Measurements from ENCODE around the gene BIN1. TPM values are rescaled to one million over a fixed set of nuclear protein-coding genes. Genes with fewer than 3 reads are reported as not detected.
"Not testable (repeated sequence)": the region's sequence is repeated elsewhere in the genome, so short reads cannot be mapped to it uniquely, and the experiment has no call there.

BIN1 gene
- total RNA-seq, 4 donors from 2014 or later = 95.7 to 146 (median 98.8) TPM

DNA sequence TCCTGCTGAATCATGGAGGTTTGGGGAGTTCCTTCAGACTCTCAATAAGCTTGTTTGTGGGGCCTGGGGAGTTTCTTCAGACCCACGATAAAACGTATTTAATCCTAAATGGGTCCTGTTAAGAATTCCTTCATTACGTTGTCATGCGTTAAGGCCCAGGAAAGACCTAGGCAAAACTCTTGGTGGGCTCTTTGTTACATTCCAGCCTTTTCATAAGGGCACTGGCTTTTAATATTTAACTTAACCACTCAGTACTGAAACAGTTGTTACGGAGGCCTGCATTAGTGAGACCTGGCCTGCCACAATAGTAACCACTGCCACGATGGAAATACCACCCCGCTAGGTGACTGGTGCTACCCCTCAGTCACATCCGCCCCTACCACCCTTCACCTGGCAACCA, 17.5 kb upstream of the BIN1 start:
- Histone ChIP-seq H3K9me3 (no peaks in the 10 kb centered on the region), H3K27ac (no peak overlapping the region), H3K4me3 (no peak overlapping the region), H3K4me1 (peaks cover 0 to 5% (median 0%) of the 10 kb centered on the region in 4 donors), H3K36me3 (no peaks in the 10 kb centered on the region), H3K27me3 (no peaks in the 10 kb centered on the region)
- DNase-seq (ENCODE audit: low spot score in 2 of 2) = no peak
- TF ChIP-seq POLR2A (IDR thresholded peaks at IDR 0.05) (no peak), EP300 (IDR thresholded peaks at IDR 0.05) (no peak), CTCF (IDR thresholded peaks at IDR 0.05) (no peak)
- 94 to 97% methylated on average over 8 of the region's 8 CpGs for WGBS, 2 donors

DNA sequence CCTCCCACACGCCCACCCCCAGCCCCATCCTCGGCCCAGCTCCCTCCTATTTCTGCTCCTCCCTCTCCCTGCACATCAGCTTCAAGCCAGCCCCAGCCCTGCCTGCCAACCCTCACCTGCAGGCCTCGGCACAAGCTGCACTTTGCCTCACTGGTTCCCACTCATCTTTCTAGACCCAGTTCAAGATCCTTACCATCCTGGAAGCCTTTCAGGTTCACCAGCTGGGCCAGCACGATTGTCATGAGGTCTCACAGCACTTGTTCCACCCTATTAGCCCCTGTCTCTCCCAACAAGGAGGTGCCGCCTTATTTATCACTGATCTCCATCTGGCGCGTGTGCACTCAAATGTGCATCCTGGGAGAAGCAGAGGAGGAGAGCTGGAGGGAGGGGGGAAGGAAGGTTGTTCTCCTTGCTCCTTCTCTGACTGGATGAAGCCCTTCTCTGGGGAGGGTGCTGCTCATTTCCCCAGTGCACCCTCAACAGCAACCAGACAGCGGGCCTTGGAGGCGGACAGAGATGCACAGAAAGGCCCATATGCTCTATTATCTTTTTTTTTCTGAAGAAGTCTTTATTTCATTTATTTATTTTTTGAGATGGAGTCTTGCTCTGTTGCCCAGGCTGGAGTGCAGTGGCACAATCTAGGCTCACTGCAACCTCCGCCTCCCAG, 15.5 kb upstream of the BIN1 start:
- H3K9me3 ChIP-seq = no peaks in the 10 kb centered on the region
- H3K27ac ChIP-seq = peak overlapping the region in 1 of 4 donors; percentile 29
- no peak for DNase-seq (ENCODE audit: low spot score in 2 of 2)
- 79 to 84% methylated on average over 10 of the region's 10 CpGs for WGBS, 2 donors
- no peaks in the 10 kb centered on the region for H3K27me3 ChIP-seq
- TF ChIP-seq POLR2A (IDR thresholded peaks at IDR 0.05) = no peak
- no peak overlapping the region for H3K4me3 ChIP-seq
- H3K36me3 ChIP-seq = no peaks in the 10 kb centered on the region
- H3K4me1 ChIP-seq = peaks cover 0 to 5% (median 0%) of the 10 kb centered on the region in 4 donors

- peak in 1 of 2 donors; percentile 27 for DNase-seq (ENCODE audit: low spot score in 2 of 2)
- peak overlapping the region in 1 of 4 donors; percentile 29 for H3K27ac ChIP-seq
- WGBS, 2 donors = 81 to 83% methylated on average over 7 of the region's 7 CpGs
Observed at GRCh38 chr2:127121776-127122176, 14.8 kb upstream of the BIN1 start.

DNA sequence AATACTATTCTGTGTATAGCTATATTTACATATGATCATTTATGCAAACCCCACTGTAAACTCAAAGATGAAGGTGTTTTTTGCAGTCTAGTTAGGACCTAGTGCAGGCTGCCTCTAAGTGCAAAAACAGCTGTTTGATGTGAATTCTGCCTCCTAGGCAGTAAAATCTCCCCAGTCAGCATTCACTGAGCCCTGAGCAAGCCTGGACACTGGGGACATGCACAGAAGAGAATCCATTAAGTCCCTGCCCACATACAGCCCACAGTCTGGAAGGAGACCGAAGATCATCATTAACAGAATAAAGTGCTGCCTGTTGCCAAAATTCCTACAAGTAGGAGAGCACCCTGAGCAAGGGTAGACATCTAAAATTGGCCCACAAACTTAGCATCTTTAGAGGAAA, 14.4 kb upstream of the BIN1 start:
- H3K27me3 ChIP-seq = no peaks in the 10 kb centered on the region
- H3K27ac ChIP-seq = peak overlapping the region in 1 of 4 donors; percentile 31
- H3K36me3 ChIP-seq = no peaks in the 10 kb centered on the region
- H3K4me3 ChIP-seq = no peak overlapping the region
- no peak for TF ChIP-seq CTCF (IDR thresholded peaks at IDR 0.05)
- no peak for TF ChIP-seq EP300 (IDR thresholded peaks at IDR 0.05)
- no peak for TF ChIP-seq POLR2A (IDR thresholded peaks at IDR 0.05)
- H3K4me1 ChIP-seq = peaks cover 0 to 5% (median 0%) of the 10 kb centered on the region in 4 donors
- 33 to 50% methylated on average over 1 of the region's 1 CpG for WGBS, 2 donors
- no peak for DNase-seq (ENCODE audit: low spot score in 2 of 2)
- H3K9me3 ChIP-seq = no peaks in the 10 kb centered on the region

More at GRCh38 chr2:127121776-127122176, 14.8 kb upstream of the BIN1 start:
- H3K4me1 ChIP-seq = peaks cover 0 to 5% (median 0%) of the 10 kb centered on the region in 4 donors
- H3K27me3 ChIP-seq = no peaks in the 10 kb centered on the region
- TF ChIP-seq POLR2A (IDR thresholded peaks at IDR 0.05) = no peak
- TF ChIP-seq CTCF (IDR thresholded peaks at IDR 0.05) = no peak
- peak in 1 of 2 donors; percentile 24 for TF ChIP-seq EP300 (IDR thresholded peaks at IDR 0.05)
- no peaks in the 10 kb centered on the region for H3K9me3 ChIP-seq
- H3K36me3 ChIP-seq = no peaks in the 10 kb centered on the region
- no peak overlapping the region for H3K4me3 ChIP-seq

DNA sequence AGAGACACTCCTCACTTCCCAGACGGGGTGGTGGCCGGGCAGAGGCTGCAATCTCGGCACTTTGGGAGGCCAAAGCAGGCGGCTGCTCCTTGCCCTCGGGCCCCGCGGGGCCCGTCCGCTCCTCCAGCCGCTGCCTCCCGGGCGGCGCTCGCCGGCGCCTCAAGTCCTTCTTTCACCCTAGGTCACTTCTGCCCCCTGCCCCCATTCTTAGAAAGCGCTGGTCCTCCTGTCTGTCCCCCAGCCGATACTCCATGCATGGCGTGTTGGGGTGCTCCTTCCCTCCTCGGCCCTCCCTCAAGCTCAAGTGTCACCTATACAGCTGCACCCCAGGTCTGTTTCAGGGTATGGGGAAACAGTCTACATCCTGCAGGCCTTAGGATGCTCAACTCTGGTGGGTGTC, 13.5 kb upstream of the BIN1 start:
- WGBS, 2 donors = 95 to 98% methylated on average over 12 to 19 of the region's 20 CpGs
- DNase-seq (ENCODE audit: low spot score in 2 of 2); H3K4me1 ChIP-seq; H3K9me3 ChIP-seq; H3K36me3 ChIP-seq; H3K27me3 ChIP-seq; H3K27ac ChIP-seq; H3K4me3 ChIP-seq: not testable (repeated sequence)

- 63 to 65% methylated on average over 6 of the region's 6 CpGs for WGBS, 2 donors
- Histone ChIP-seq H3K27ac (no peak overlapping the region), H3K4me3 (no peak overlapping the region), H3K27me3 (no peaks in the 10 kb centered on the region), H3K36me3 (no peaks in the 10 kb centered on the region), H3K9me3 (no peaks in the 10 kb centered on the region), H3K4me1 (peaks cover 0 to 5% (median 0%) of the 10 kb centered on the region in 4 donors)
- TF ChIP-seq EP300 (IDR thresholded peaks at IDR 0.05) (no peak), POLR2A (IDR thresholded peaks at IDR 0.05) (no peak)
- DNase-seq (ENCODE audit: low spot score in 2 of 2) = no peak
Observed at GRCh38 chr2:127118467-127118866, 11.5 kb upstream of the BIN1 start.
